ENCODE data around the gene ATXN7L3. TPM values are rescaled to one million over a fixed set of nuclear protein-coding genes. Genes with fewer than 3 reads are reported as not detected.

Gene ATXN7L3, protein sequence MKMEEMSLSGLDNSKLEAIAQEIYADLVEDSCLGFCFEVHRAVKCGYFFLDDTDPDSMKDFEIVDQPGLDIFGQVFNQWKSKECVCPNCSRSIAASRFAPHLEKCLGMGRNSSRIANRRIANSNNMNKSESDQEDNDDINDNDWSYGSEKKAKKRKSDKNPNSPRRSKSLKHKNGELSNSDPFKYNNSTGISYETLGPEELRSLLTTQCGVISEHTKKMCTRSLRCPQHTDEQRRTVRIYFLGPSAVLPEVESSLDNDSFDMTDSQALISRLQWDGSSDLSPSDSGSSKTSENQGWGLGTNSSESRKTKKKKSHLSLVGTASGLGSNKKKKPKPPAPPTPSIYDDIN
- 47.2 to 75.4 TPM (median 73.3 TPM) in 5 replicates for total RNA-seq (2022; extraction: Qiagen RNA extraction; ENCODE audit: low read depth)

DNA sequence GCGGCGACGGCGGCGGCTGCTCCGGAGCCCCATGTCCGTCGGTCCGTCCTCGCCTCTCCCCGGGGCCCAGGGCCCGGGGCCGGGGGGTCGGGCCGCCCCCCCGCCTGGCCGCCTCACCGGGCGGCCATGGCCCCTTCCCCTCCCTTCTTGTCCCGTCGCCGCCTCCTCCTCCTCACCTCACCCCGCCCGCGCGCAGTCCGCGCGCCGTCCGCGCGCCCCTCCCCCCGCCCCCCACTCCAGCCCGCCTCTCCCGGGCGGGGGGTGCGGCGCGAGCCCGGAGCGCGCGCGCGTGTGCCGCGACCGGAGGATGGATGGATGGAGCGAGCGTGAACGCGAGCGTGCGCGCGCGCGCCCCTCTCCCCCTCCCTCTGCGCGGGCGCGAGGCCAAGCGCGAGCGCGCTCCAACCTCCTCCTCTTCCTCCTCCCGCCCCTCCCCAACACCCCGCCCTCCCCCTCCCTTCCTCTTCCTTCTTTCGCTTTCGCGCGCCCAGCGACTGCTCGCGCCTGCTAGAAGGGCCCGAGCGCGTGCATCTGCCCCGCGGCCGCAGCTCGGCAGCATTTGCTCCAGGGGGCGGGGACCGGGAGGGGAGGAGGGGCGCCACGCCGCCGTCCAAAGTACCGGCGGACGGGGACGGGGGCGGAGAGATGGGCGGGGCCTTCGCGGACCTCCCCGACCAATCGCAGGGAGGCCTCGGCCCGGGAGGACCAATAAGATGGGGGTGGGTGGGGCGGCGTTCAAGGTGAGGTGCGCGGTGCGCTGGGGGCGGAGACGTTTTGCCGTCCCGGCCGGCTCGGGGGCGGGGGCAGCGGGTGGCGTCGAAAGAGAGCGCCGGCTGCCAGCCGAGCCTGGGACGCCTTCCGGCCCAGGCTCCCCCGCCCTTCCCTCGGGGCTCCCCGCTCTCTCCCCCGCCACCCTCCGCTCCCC lies at the start of gene ATXN7L3:
Gene ATXN7L3, minus strand, starts transcription at position 332 of the 925 bp plus-strand sequence. CDS start 1,814 bp downstream, outside the sequence.

DNA sequence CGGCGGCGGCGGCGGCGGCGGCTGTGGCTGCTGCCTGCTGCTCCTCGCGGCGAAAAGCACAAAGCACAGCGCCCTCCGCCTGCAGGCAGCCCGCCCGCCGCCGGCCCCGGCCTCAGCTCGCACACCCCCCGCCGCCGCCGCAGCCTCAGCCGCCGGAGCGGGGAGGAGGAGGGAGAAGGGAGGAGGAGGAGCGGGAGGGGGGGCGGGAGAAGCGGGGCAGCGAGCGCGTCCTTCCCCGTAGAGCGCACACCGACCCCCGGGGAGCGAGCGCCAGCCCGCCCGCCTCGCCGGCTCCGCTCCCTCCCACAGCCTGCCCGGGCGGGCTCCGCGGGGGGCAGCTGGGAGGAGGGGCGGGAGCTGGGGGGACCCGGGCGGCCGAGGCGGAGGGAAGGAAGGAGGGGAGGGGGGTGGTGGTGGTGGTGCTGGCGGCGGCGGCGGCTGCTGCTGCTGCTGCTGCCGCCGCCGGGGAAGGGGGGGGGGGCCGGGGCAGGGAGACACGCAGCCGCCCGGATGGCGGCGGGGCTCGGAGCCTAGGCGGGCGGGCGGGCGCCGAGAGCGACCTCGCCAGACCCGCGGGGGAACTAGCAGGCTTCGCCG lies 20.0 kb upstream of the ATXN7L3 start, which contains the start of gene UBTF:
Gene UBTF, minus strand, starts transcription at position 60 of the 597 bp plus-strand sequence. CDS start 1,446 bp downstream, outside the sequence.

DNA sequence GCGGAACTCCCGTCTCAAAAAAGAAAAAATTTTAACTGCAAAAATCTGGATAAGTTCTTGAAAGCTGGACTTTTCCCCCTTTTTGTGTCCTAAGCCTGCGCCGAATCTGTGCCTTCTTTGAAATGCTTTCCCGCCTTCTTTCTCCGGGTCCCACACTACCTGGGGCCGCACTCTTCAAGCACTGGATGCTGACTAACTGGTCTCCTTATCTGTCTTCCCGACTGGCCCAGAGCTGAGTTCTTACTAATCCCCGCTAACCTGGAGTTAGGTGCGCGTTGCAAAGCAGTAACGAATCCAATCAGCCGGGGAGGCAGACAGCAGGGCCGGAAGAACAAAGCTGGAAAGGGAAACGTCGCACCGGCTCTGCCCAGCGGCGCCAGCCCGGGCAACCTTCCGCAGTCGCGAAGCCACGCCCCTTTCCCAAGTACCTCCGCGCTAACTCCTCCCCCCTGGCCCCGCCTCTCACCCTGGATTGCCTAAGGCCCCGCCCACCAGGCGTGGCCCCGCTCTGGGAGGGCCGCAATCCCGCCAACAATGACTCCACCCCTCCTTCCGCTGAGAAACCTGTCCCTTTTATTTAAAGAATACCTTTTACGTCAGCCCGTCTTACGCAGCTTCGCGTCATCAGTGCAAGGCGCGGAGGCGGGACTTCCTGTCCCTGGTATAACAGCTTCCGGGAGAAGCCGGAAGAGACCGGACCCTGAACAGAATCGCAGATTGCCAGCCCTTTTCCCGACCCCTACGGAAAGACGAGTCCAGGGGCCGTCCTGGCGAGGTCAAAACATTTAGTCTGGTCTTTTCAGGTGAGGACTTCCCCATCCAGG lies 13.2 kb downstream of the ATXN7L3 start, which contains the start of gene TMUB2:
Gene TMUB2, plus strand, starts transcription at position 666 of the 824 bp plus-strand sequence. CDS start 737 bp downstream, outside the sequence.

DNA sequence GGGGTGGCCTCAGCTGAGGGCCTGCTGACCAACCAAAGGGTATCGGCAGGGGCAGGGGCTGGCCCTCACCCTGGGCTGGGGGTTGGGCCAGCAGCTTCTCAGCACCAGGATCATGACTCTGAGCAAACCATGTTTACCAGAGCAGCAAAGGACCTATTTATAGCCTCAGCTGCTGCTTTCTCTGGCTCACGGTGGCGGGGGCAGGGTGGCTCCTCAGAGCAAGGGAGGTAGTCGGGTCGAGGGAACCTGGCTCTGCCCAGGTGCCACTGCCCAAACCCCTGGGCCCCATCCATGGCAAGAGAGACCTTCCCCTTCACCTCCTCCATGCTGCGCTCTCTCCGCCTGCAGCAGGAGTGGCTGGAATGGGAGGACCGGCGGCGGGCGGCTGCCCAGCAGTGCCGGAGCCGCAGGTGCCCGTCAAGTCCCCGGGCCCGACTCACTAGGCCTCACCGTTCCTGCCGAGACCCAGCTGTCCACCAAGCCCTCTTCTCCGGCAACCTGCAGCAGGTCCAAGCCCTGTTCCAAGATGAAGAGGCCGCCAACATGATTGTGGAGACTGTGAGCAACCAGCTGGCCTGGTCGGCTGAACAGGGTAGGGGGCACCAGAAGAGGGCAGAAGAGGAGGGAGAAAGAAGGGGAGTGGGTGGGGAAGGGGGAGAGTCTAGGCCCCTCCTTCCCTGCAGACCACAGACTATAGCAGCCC lies 29.0 kb downstream of the ATXN7L3 start, which contains the start of gene ASB16:
Gene ASB16, plus strand, starts transcription at position 206 of the 703 bp plus-strand sequence. Its CDS starts 86 bp downstream, at position 292.

Other genes with a start within 250 kb of the ATXN7L3 start
- gene PYY, start 245.9 kb downstream of the ATXN7L3 start, total RNA-seq (2022; extraction: Qiagen RNA extraction; ENCODE audit: low read depth) = not detected in 5 replicates
- 0.76 to 2.5 TPM (median 1.1 TPM) in 5 replicates for gene NAGS, start 195.3 kb downstream of the ATXN7L3 start, total RNA-seq (2022; extraction: Qiagen RNA extraction; ENCODE audit: low read depth)
- gene TMEM101, start 184.9 kb downstream of the ATXN7L3 start, total RNA-seq (2022; extraction: Qiagen RNA extraction; ENCODE audit: low read depth) = 18.3 to 35.8 TPM (median 31.5 TPM) in 5 replicates
- 45.5 to 56.7 TPM (median 51.4 TPM) in 5 replicates for gene LSM12, start 133.2 kb downstream of the ATXN7L3 start, total RNA-seq (2022; extraction: Qiagen RNA extraction; ENCODE audit: low read depth)
- gene G6PC3, start 129.1 kb downstream of the ATXN7L3 start, total RNA-seq (2022; extraction: Qiagen RNA extraction; ENCODE audit: low read depth) = 103 to 179 TPM (median 166 TPM) in 5 replicates
- gene HDAC5, start 76.2 kb downstream of the ATXN7L3 start, total RNA-seq (2022; extraction: Qiagen RNA extraction; ENCODE audit: low read depth) = 7.9 to 19.4 TPM (median 14.4 TPM) in 5 replicates
- 5.7 to 10.9 TPM (median 9.5 TPM) in 5 replicates for gene HROB, start 58.0 kb downstream of the ATXN7L3 start, total RNA-seq (2022; extraction: Qiagen RNA extraction; ENCODE audit: low read depth)
- 0.08 to 0.16 TPM (median 0.15 TPM) in 3 of 5 replicates, not detected in the others for gene ASB16, start 29.2 kb downstream of the ATXN7L3 start, total RNA-seq (2022; extraction: Qiagen RNA extraction; ENCODE audit: low read depth)
- 27.1 to 46.7 TPM (median 44.3 TPM) in 5 replicates for gene TMUB2, start 12.9 kb downstream of the ATXN7L3 start, total RNA-seq (2022; extraction: Qiagen RNA extraction; ENCODE audit: low read depth)
- gene UBTF, start 19.8 kb upstream of the ATXN7L3 start, total RNA-seq (2022; extraction: Qiagen RNA extraction; ENCODE audit: low read depth) = 93.4 to 103 TPM (median 101 TPM) in 5 replicates
- gene SLC4A1, start 68.3 kb upstream of the ATXN7L3 start, total RNA-seq (2022; extraction: Qiagen RNA extraction; ENCODE audit: low read depth) = 0.12 TPM in 1 of 5 replicates, not detected in the others
- 0.74 to 1.3 TPM (median 0.90 TPM) in 5 replicates for gene RUNDC3A, start 108.7 kb upstream of the ATXN7L3 start, total RNA-seq (2022; extraction: Qiagen RNA extraction; ENCODE audit: low read depth)
- gene SLC25A39, start 124.9 kb upstream of the ATXN7L3 start, total RNA-seq (2022; extraction: Qiagen RNA extraction; ENCODE audit: low read depth) = 117 to 208 TPM (median 195 TPM) in 5 replicates
- 168 to 278 TPM (median 231 TPM) in 5 replicates for gene GRN, start 145.4 kb upstream of the ATXN7L3 start, total RNA-seq (2022; extraction: Qiagen RNA extraction; ENCODE audit: low read depth)
- gene FAM171A2, start 164.0 kb upstream of the ATXN7L3 start, total RNA-seq (2022; extraction: Qiagen RNA extraction; ENCODE audit: low read depth) = 1.3 to 5.2 TPM (median 4.5 TPM) in 5 replicates
- 1.2 to 1.9 TPM (median 1.6 TPM) in 5 replicates for gene ITGA2B, start 189.8 kb upstream of the ATXN7L3 start, total RNA-seq (2022; extraction: Qiagen RNA extraction; ENCODE audit: low read depth)

All from A549 treated with ZK216348 at 1 μM for 4 hours (cell line).